Neutrophil (primary cell): Measurements from ENCODE around the gene IQCF2.

Experiments used
- H3K27ac ChIP-seq: fragments of 200-600 bp; sonication (generic); 2 replicates; pipeline ENCODE4 v1.5.1; 2016; ENCODE audit warnings: mild to moderate bottlenecking, moderate library complexity
- H3K27me3 ChIP-seq: fragments of 200-600 bp; sonication (generic); 2 replicates; pipeline ENCODE4 v1.6.0; 2016; ENCODE audit warnings: mild to moderate bottlenecking
- H3K36me3 ChIP-seq: fragments of 200-600 bp; sonication (generic); 2 replicates; pipeline ENCODE4 v1.5.1; 2017
- H3K4me1 ChIP-seq, 2 experiments: fragments of 200-600 bp in 1 of 2; sonication (generic) in 1 of 2; 1 replicate in 1 of 2; 2 replicates in 1 of 2; pipeline versions ENCODE4 v1.5.1 to v1.6.1; 2013 to 2016; ENCODE audit warnings: low read depth in 1 of 2, low read length in 1 of 2, mild to moderate bottlenecking in 1 of 2, moderate library complexity in 1 of 2; ENCODE audit not compliant: control insufficient read depth in 1 of 2, insufficient read depth in 1 of 2
- H3K4me3 ChIP-seq, 2 experiments: fragments of 200-600 bp in 1 of 2; sonication (generic) in 1 of 2; 1 replicate in 1 of 2; 2 replicates in 1 of 2; pipeline ENCODE4 v1.5.1; 2013 to 2016; ENCODE audit warnings: low read depth in 1 of 2, low read length in 1 of 2, mild to moderate bottlenecking in 1 of 2, moderate library complexity in 1 of 2
- H3K9me3 ChIP-seq: fragments of 200-600 bp; sonication (generic); 2 replicates; pipeline ENCODE4 v1.5.1; 2016
- TF ChIP-seq, protein P1 (sequence below): fragments of 200-600 bp; sonication (generic); IDR thresholded peaks from 2 replicates; pipeline ENCODE4 v1.5.1; 2016; ENCODE audit warnings: antibody characterized with exemption

IQCF2 gene

GRCh38 chr3:51904034-51904823, 42.8 kb downstream of the IQCF2 start:
- Histone ChIP-seq H3K36me3 (no peaks in the 10 kb centered on the region), H3K27me3 (peaks cover 24% of the 10 kb centered on the region), H3K4me1 (no peaks in the 10 kb centered on the region), H3K27ac (no peak overlapping the region), H3K9me3 (no peaks in the 10 kb centered on the region), H3K4me3 (no peak overlapping the region)
- TF ChIP-seq, protein P1, sequence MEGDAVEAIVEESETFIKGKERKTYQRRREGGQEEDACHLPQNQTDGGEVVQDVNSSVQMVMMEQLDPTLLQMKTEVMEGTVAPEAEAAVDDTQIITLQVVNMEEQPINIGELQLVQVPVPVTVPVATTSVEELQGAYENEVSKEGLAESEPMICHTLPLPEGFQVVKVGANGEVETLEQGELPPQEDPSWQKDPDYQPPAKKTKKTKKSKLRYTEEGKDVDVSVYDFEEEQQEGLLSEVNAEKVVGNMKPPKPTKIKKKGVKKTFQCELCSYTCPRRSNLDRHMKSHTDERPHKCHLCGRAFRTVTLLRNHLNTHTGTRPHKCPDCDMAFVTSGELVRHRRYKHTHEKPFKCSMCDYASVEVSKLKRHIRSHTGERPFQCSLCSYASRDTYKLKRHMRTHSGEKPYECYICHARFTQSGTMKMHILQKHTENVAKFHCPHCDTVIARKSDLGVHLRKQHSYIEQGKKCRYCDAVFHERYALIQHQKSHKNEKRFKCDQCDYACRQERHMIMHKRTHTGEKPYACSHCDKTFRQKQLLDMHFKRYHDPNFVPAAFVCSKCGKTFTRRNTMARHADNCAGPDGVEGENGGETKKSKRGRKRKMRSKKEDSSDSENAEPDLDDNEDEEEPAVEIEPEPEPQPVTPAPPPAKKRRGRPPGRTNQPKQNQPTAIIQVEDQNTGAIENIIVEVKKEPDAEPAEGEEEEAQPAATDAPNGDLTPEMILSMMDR, result no peak

DNA sequence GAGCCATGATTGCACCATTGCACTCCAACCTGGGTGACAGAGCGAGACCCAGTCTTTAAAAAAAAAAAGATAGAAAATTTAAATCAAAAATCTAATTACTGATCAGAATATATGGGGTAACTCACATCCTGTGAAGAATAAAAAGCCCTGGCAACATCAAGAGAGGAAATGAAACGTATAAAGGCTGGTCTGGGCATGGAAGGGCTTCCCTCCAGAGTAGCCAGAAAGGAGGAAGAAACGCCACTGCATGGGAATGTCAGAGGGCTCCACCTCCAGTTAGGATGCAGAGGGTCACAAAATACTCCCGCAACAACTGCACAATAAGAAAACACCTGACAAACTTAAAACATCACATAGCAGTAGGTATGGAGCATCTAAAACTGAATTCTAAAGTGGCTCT, 46.6 kb downstream of the IQCF2 start:
- Histone ChIP-seq H3K27ac (no peak overlapping the region), H3K36me3 (no peaks in the 10 kb centered on the region), H3K4me3 (no peak overlapping the region), H3K4me1 (no peaks in the 10 kb centered on the region), H3K27me3 (peaks cover 6% of the 10 kb centered on the region), H3K9me3 (no peaks in the 10 kb centered on the region)
- TF ChIP-seq, protein P1, result no peak
